BJ (cell line): Measurements from ENCODE around the gene COL5A1. TPM values are rescaled to one million over a fixed set of nuclear protein-coding genes. Genes with fewer than 3 reads are reported as not detected.

Experiments used
- CTCF ChIA-PET: fragments of 350-600 bp; formaldehyde crosslinking; extraction: SDS; loops from one replicate; lab custom pipeline; 2021; ENCODE audit warnings: antibody characterized with exemption, inconsistent platforms; lab: Yijun Ruan, JAX
- POLR2A ChIA-PET: fragments of 300-600 bp; sonication (Branson Sonifier 250); formaldehyde crosslinking; extraction: SDS; loops from one replicate; lab custom pipeline; 2021; ENCODE audit warnings: antibody characterized with exemption; lab: Charles Lee
- DNase-seq: peaks from one replicate; pipeline ENCODE4 v3.0.0-alpha.2; 2011; ENCODE audit warnings: low read depth
- H3K27me3 ChIP-seq: 2 replicates; pipeline ENCODE4 v1.6.0; 2011; ENCODE audit warnings: low read length; ENCODE audit not compliant: control insufficient read depth, insufficient read depth
- H3K36me3 ChIP-seq: 2 replicates; pipeline ENCODE4 v1.5.1; 2011; ENCODE audit warnings: low read length; ENCODE audit not compliant: control insufficient read depth, insufficient read depth
- H3K4me3 ChIP-seq: 2 replicates; pipeline ENCODE4 v1.5.1; 2011; ENCODE audit warnings: low read depth, mild to moderate bottlenecking, control low read depth, low read length
- polyA plus RNA-seq: library from polyadenylated mRNA; depleted of rRNA; stranded (reverse); fragments of >200 nt; gene quantifications from 2 replicates; pipeline ENCODE4 v1.2.3, GENCODE V29; 2011
- TF ChIP-seq, protein P1 (sequence below): IDR thresholded peaks from 2 replicates; pipeline ENCODE4 v1.5.1; 2011; ENCODE audit warnings: low read depth, mild to moderate bottlenecking, control low read depth, inconsistent platforms, low read length, moderate library complexity; ENCODE audit not compliant: insufficient read depth

The COL5A1 gene
- polyA plus RNA-seq, 1 experiment, result 251 TPM

DNA sequence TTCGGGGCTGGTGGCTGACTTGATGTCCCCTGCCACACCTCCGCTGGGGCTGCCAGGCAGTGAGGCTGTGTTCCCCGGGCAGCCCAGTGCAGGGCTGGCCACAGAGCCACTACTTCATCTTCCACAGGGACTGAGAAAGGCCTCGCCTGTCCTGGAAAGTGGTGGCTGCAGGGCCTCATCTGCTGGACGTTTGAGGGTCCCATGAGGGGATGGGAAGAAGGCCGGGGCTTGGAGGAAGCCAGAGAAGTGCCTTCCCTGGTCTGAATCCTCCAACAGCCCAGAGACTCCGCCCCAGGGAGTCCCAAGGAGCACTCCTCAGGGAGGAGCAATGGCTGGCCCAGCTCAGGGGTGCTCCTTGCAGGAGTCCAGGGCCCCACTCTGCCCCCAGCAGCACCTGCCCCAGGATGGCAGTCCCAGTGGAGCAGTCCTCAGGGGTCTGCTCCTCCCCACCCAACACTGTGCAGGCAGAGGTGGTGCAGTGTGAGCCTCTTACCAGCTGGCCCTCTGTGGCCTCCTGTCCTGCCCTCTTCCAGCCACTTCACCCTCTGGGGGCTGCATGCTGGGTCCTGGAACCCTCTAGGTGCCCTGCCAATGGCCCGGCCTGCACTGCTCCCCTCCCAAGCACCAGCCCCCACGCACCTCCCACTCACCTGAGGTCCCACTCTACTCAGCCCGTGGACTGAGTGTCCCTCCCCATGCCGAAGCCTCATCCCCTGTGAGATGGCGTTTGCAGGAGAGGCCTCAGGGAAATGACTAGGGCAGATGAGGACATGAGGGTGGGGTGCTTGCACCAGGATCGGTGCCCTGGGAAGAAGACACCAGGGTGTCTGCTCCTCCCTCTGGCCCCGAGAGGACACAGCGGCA, 47.3 kb upstream of the COL5A1 start:
- H3K4me3 ChIP-seq, result no peak overlapping the region
- no peaks in the 10 kb centered on the region for H3K36me3 ChIP-seq
- CTCF ChIA-PET, result interaction anchor here (0.6 kb wide), 1 partner anchor 85 kb away, joined by 3 read pairs; no protein-coding TSS in a partner anchor
- H3K27me3 ChIP-seq, result no peaks in the 10 kb centered on the region
- POLR2A ChIA-PET, result no interaction called here
- DNase-seq, result no peak
- TF ChIP-seq, protein P1, sequence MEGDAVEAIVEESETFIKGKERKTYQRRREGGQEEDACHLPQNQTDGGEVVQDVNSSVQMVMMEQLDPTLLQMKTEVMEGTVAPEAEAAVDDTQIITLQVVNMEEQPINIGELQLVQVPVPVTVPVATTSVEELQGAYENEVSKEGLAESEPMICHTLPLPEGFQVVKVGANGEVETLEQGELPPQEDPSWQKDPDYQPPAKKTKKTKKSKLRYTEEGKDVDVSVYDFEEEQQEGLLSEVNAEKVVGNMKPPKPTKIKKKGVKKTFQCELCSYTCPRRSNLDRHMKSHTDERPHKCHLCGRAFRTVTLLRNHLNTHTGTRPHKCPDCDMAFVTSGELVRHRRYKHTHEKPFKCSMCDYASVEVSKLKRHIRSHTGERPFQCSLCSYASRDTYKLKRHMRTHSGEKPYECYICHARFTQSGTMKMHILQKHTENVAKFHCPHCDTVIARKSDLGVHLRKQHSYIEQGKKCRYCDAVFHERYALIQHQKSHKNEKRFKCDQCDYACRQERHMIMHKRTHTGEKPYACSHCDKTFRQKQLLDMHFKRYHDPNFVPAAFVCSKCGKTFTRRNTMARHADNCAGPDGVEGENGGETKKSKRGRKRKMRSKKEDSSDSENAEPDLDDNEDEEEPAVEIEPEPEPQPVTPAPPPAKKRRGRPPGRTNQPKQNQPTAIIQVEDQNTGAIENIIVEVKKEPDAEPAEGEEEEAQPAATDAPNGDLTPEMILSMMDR, result no peak

DNA sequence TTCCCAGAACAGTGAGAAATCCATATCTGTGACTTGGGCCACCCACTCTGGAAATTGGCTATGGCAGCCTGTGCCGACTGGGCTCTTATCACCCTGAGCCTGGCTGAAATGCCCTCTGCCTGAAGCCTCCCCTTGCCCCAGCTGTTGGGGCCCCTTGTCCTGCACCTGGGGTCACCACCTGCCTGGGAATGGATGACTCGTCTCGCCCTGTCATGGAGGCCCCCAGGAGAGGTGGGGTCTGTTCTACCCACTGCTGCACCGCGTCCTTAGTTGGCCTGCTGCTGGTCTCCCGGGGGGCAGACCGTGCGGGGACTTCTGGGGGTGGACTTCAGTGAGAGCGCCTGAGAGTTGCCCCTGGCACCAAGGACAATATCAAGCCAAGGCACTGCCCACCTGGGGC, 46.6 kb upstream of the COL5A1 start:
- ChIA-PET CTCF (interaction anchor here (0.6 kb wide), 1 partner anchor 85 kb away, joined by 3 read pairs; no protein-coding TSS in a partner anchor), POLR2A (no interaction called here)
- Histone ChIP-seq H3K4me3 (no peak overlapping the region), H3K27me3 (no peaks in the 10 kb centered on the region), H3K36me3 (no peaks in the 10 kb centered on the region)
- no peak for DNase-seq
- TF ChIP-seq, protein P1, result no peak

DNA sequence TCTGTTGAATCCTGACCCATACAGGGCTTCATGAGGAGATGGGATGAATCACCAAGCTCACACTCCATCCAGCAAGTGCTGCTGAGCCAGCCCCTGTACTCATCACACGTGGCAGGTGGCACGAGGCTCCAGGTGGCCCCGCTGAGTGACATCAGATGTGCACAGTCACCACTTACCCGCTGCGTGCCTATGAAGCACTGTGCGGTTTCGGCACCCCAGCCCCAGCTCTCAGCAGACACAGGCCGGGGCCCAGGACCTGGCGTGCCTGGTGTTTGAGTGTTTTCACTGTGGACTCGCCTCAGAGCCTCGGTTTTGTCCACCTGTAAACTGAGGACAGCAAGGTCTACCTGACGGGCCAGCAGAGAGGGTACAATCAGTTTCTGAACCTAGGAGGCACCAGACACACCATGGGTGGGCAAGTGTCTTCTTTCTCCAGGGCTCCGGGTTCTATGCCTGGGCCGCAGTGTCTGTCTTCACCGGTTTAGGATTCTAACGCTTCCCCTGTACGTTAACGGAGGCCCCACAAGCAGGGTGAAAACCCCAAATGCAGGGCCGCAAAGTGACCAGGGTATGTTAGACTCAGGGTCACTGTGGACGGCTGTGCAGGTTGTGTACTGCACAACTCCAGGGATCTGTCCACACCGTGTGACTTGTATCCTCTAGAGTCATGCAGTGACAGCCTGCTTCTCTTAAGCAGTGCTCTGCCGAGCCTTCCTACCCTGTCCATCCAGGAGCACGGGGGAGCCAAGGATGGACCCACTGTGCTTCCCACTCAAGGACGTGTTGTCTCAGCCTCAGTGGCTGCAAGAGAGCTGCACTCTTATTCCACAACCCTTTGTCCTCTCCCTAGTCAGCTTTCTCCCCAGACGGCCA, 44.3 kb upstream of the COL5A1 start:
- no peaks in the 10 kb centered on the region for H3K36me3 ChIP-seq
- CTCF ChIA-PET, result no interaction called here
- no peaks in the 10 kb centered on the region for H3K27me3 ChIP-seq
- H3K4me3 ChIP-seq, result no peak overlapping the region
- TF ChIP-seq, protein P1, result no peak
- DNase-seq, result no peak
- POLR2A ChIA-PET, result no interaction called here

DNA sequence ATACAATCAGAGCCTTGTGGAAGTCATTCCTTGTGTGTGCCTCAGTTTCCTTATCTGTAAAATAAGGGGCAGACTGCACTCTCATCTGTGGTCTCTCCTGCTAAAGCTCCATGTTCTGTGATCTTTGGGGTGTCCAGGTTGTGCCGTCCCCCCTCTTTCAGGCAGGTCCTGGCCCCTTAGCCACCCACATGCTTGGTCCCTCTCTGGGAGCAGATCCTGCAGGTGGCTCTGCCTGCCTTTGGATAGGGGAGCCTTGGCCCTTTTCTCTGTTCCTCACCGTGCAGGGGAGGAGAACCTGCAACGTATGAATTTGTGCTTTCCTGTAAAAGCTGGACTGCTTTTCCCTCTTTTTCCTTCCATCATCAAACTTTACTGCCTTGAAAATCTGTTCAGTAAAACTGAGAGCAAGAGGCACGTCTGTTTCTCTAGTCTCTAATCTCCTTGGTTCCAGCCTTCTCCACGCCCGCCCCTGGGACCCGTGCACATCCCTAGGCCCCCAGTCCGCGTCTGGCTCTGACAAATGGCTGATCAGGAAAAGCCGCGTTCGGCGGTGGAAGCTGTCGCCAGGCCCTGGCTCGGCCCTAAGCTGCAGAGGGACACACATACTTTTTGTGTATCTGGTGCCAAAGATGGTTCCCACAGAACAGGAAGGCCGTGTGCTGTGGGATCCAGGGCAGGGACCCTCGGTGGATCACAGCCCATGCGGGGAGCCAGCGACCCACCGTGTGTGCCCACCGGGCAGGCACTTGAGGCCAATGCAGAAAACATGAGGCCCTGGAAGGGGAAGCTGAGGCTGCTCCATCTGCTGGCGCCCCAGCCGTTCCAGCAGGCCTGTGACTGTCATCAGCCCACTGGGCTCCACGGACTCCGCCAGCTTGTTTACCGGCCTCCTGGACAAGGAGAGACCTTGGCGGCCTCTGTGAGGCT, 43.4 kb upstream of the COL5A1 start:
- TF ChIP-seq, protein P1, result no peak
- no peaks in the 10 kb centered on the region for H3K36me3 ChIP-seq
- no peaks in the 10 kb centered on the region for H3K27me3 ChIP-seq
- no peak for DNase-seq
- POLR2A ChIA-PET, result no interaction called here
- no peak overlapping the region for H3K4me3 ChIP-seq
- CTCF ChIA-PET, result interaction anchor here (0.8 to 0.9 kb wide), 2 partner anchors 53 to 106 kb away, joined by 3 read pairs; no protein-coding TSS in a partner anchor
